Cardiac fibroblast (primary cell): ENCODE data around the gene XIRP2.

Source experiments
- DNase-seq, 2 donors: peaks; one replicate each; pipeline versions ENCODE4 v3.0.0 to v3.0.0-alpha.2; 2010; ENCODE audit warnings: low read depth in 2 of 2
- H3K4me3 ChIP-seq, 2 donors: replicated peaks in 1 of 2; 1 replicate in 1 of 2; 2 replicates in 1 of 2; pipeline ENCODE4 v1.5.1; 2011; ENCODE audit warnings: low read depth in 2 of 2, low read length in 2 of 2, mild to moderate bottlenecking in 2 of 2, moderate library complexity in 1 of 2
- CTCF ChIP-seq: IDR thresholded peaks from one replicate; pipeline ENCODE4 v1.5.1; 2011; ENCODE audit warnings: low read depth, mild to moderate bottlenecking, low read length, inconsistent platforms

Gene XIRP2

GRCh38 chr2:167279810-167280209, 391.5 kb downstream of the XIRP2 start:
- DNase-seq: no peak
- TF ChIP-seq CTCF: no peak
- H3K4me3 ChIP-seq: no peak overlapping the region

GRCh38 chr2:167287212-167287611, 398.9 kb downstream of the XIRP2 start:
- H3K4me3 ChIP-seq: no peak overlapping the region
- no peak for TF ChIP-seq CTCF
- no peak for DNase-seq

GRCh38 chr2:167289651-167290410, 401.6 kb downstream of the XIRP2 start:
- DNase-seq: peak in 1 of 2 donors; percentile 56
- no peak for TF ChIP-seq CTCF
- H3K4me3 ChIP-seq: no peak overlapping the region

GRCh38 chr2:167292430-167293171, 404.3 kb downstream of the XIRP2 start, which contains the start of gene B3GALT1:
B3GALT1 (plus strand) TSS chr2:167293001.
- TF ChIP-seq CTCF: peak; percentile 46
- H3K4me3 ChIP-seq: peak within 1 kb of the TSS; percentile 69 to 70
- peak; percentile 90 to 93 for DNase-seq

GRCh38 chr2:167293172-167293781, 405.0 kb downstream of the XIRP2 start:
- peak; percentile 18 to 45 for DNase-seq
- TF ChIP-seq CTCF: no peak
- peak overlapping the region; percentile 54 to 56 for H3K4me3 ChIP-seq

- H3K4me3 ChIP-seq: peak overlapping the region; percentile 54 to 56
- DNase-seq: peak; percentile 13 to 52
- no peak for TF ChIP-seq CTCF
Measured at GRCh38 chr2:167293943-167294775, 405.9 kb downstream of the XIRP2 start.
